Esophagus muscularis mucosa (tissue), 3 donors: Measurements from ENCODE around the gene TSN.

ENCODE experiments used
- CTCF ChIP-seq, 3 experiments: fragments of 200-600 bp in 2 of 3; fragments of 450-650 bp in 1 of 3; sonication (generic) in 2 of 3; IDR thresholded peaks; one replicate each; pipeline ENCODE4 v1.5.1; 2017 to 2019; ENCODE audit warnings: antibody characterized with exemption in 3 of 3, mild to moderate bottlenecking in 2 of 3, moderate library complexity in 1 of 3
- POLR2AphosphoS5 ChIP-seq, 2 donors: sonication (generic); formaldehyde crosslinking; IDR thresholded peaks; one replicate each; pipeline ENCODE4 v1.6.1; 2017; ENCODE audit warnings: antibody characterized with exemption in 2 of 2

- TF ChIP-seq POLR2AphosphoS5 (IDR thresholded peaks at IDR 0.05): no peak
- no peak for TF ChIP-seq CTCF (IDR thresholded peaks at IDR 0.05)
Measured at GRCh38 chr2:121804340-121804739, 48.9 kb downstream of the TSN start.
